Measurements from ENCODE around the gene NPAS1.
"Not testable (repeated sequence)": the region's sequence is repeated elsewhere in the genome, so short reads cannot be mapped to it uniquely, and the experiment has no call there.

The NPAS1 gene

DNA sequence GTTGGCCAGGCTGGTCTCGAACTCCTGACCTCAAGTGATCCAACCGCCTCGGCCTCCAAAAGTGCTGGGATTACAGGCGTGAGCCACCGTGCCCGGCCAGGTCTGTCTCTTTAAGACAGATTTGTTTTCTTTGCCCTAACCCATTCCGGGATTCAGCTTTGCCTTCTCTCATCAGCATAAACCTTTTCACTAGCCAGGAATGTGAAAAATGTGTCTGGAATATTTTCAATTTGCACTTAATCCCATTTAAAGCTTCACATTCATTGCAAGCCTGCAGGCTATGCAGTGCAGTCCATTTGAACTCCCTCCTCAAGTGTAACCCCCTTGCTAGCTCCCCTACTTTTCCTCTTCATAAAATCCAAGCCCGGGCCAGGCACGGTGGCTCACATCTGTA lies 29.7 kb downstream of the NPAS1 start:
- no peak for DNase-seq

- not testable (repeated sequence) for DNase-seq
These were observed 30.9 kb downstream of the NPAS1 start for GRCh38 chr19:47050562-47050961.

GRCh38 chr19:47056411-47056810 lies 36.8 kb downstream of the NPAS1 start:
- DNase-seq: no peak

GRCh38 chr19:47057328-47057727 lies 37.7 kb downstream of the NPAS1 start:
- DNase-seq: no peak

DNA sequence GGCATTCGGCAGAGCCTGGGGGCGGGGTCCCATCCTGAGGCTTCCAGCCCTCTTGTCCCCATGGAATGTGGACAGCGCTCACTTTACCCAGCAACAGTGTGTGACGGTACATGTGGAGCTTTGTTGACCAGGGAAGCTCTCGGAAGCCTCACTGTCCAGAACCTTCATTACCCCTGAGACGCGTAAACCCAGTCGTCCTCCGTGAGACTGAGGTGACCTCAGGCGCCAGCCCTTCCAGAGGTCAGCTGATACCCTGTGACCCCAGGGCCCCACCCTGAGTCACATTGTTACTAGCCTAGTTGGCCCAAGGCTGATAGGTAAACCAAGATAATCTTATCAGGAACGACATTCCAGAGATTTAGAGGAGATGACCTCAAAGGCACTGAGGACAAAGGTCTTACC lies 39.0 kb downstream of the NPAS1 start:
- DNase-seq: no peak

DNA sequence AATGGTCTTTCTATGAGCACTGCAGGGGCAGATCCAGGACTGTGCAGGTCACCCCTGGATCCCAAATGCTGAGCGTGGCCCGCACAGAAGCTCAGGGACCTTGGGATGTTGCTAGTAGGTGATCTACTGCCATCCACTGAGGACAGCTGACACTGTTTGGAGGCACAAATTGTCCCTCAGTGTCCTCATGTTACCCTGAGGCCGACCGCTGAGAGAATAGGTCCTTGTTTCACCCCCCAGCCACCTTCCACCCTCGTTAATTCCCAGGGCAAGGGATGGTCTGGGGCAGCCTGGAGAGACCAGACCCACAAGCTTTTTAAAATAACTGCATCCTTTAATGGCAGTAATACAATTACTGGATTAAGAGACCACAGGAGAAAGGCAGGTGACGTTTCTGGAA lies 44.2 kb downstream of the NPAS1 start:
- no peak for DNase-seq

DNA sequence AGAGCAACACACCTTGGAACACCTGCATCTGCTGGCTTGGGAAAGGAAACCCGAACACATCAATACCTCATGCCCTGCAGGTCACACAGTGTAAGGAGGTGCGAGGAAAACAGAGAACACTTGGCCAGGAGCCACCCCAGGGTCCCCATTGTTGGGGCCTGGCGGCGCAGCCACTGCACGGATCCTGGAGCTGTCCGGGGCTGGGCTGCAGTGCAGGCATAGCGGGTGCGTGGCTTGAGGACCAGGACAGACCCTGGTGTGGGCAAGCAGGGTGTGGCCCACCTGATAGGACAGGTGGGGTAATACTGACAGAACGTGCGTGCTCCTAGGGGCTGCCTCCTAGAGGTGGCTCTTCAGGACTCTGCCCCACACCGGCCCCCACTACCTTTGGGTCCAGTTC lies 45.6 kb downstream of the NPAS1 start:
- DNase-seq: no peak

GRCh38 chr19:47066376-47067214 lies 47.0 kb downstream of the NPAS1 start:
- no peak for DNase-seq

DNA sequence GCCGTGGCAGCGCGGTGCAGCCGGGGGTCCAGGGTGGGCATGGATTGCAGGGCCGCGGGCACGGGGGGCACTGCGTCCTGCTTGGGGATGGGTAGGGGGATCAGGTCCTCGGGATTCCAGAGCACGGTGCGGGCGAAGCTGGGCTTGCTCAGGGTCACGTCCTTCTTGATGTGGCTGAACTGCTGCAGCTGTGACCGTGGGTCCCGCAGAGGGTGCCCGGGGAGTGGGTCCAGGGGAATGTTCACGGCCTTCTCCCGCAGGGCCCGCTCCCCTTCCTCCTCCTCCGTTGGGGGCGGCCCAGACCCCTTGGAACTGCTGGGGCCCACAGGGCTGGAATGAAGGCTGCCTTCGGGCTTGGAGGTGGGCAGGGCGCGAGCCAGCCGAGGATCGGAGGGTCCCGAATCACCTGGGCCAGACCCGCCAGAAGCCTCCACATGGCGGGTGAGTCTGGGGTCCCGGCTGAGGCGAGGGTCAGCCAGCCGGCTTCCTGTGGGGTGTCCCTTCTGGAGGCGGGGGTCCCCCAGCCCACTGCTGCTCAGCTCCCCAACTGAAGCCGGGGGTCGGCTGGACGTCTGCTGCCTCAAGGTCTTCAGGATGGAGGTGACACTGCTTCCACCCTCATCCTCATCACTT lies 47.7 kb downstream of the NPAS1 start:
- no peak for DNase-seq

DNA sequence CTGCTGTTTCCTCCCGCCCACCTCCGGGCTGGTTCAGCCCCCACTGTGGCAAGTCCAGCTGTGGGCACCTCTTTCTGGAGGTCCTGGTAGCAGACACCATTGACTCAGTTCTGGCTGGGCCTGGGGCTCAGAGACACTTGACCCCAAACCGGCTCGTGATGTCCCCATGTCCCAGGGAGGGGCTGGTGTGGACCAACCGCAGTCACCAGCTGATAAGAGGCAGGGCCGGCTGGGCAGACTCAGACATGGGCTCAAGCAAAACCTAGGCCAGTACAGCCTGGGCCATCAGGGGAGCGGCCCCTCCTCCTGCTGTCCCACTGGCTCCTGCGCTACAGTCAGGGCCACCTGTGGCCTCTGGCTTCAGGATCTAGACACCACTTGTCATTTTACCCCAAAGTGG lies 48.6 kb downstream of the NPAS1 start:
- DNase-seq: no peak

GRCh38 chr19:47068876-47069406 lies 49.3 kb downstream of the NPAS1 start:
- no peak for DNase-seq

GRCh38 chr19:47069795-47070194 lies 50.2 kb downstream of the NPAS1 start:
- no peak for DNase-seq

GRCh38 chr19:47070756-47071155 lies 51.1 kb downstream of the NPAS1 start:
- no peak for DNase-seq

DNA sequence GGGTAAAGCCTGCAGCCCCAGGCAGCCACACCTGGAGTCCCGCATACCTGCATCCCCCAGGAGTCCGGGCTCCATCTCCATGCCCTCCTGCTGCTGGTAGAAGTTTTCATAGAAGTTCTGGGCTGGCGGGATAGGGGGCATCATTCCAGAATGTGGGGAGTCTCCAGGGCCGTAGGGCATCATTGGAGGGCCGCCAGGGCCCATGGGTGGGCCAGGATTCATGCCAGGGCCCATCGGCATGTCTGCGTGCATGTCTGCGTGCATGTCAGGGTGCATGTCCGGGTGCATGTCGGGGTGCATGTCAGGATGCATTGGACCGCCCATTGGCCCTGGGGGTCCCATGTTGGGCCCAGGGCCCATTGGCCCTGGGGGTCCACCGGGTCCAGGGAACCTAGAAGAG lies 52.1 kb downstream of the NPAS1 start:
- no peak for DNase-seq

GRCh38 chr19:47072323-47072722 lies 52.7 kb downstream of the NPAS1 start:
- DNase-seq: no peak

- no peak for DNase-seq
These were observed 53.9 kb downstream of the NPAS1 start for GRCh38 chr19:47073574-47073973.

DNA sequence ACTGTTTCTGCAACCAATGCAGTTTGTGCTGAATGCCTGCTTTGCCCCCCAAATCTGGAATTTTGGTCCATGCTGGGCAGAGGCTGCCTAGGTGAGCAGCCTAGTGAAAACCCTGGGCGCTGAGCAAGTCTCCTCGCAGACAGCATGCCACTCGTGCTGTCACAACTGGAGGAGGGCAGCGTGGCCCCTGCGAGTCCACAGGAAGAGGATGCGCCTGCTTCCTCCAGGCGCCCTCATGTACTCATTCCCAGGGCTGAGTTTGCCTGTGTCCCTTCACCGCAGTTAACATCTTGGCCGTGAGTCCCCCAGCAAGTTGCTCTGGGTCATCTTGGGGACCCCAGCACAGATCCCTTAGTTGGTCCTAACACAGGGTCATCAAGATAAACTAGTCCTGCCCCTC lies 55.0 kb downstream of the NPAS1 start:
- DNase-seq: no peak

DNA sequence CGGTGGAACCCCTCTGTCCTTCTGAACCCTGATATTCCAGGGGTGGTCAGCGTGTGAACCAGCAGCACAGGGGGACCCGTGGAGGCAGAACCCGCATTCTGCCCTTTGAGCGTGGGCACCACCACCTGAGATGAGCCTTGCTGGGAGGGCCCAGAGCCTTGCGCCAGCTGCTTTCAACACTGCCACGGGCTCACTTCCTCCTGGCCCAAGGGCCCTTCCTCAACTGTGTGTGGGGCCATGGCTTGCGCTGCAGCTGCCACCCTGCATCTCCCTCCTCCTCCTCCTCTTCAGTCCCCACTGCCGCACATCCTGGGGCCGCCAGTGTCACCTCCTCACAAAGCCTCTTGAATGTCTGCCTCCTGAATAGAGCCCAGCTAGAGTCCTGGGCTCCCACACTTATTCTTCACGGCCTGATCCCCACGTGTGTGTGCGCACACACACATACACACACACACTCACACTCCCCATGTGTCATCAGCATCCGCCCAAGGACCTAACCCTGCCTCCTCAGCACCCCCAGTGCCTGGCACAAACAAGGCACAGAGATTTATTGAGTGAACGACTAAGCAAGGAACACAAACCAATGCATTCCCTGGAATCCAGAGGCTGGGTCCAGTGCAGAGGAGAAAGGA lies 55.7 kb downstream of the NPAS1 start:
- DNase-seq: no peak

DNA sequence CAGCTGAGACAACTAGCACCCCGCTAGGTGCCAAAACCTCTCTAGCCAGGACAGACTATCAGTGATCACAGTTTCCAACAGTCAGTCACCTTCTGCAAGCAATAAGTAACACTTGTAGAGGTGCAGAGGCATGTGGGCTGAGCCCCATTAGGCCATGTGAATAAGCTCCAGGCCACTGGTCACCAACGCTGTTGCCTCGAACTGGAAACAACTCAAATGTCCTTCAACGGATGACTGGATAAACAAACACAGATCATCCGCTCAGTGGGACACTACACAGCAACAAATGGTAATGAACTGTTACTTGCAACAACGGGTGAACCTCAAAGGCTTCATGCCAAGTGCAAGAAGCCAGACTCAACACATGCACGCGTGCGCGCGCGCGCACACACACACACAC lies 56.3 kb downstream of the NPAS1 start:
- DNase-seq: no peak

DNA sequence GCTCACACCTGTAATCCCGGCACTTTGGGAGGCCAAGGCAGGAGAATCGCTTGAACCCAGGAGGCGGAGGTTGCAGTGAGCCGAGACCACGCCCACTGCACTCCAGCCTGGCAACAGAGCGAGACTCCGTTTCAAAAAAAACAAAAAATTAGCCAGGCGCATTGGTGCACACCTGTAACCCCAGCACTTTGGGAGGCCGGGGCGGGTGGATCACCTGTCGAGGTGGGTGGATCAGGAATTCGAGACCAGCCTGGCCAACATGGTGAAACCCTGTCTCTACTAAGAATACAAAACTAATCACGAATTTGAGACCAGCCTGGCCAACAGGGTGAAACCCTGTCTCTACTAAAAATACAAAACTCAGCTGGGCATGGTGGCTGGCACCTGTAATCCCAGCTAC lies 58.7 kb downstream of the NPAS1 start:
- DNase-seq: not testable (repeated sequence)

DNA sequence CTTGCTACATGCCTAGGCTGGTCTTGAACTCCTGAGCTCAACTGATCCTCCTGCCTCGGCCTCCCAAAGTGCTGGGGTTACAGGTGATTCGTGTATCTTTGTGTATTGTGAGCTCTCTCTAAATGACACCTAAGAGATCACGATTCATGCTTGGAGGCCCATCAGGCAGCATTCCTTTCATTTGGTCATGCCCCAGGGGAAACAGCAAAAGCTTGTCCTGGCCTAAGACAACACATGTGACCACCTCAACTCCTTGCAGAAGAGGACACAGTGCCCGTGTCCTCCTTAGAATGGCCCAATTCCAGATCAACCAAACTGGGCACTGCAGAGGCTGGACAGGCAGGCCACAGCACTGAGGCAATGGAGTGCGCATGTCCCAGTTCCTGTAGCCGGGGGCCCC lies 61.5 kb downstream of the NPAS1 start:
- DNase-seq: no peak

DNA sequence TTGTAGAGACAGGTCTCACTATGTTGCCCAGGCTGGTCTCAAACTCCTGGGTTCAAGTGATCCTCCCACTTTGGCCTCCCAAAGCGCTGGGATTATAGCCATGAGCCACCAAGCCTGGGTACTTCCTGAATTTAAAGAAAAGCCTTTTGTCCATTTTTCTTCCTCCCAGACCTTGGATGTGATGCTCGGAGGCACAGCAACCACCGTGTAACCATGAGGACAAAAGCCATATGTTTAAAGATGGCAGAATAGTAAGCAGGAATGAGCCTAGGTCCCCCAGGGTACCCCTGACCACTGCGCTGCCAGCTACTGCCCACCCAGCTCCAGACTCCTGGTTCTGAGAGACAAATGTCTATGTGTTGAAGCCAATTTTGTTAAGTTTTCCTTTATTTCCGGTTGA lies 62.9 kb downstream of the NPAS1 start:
- no peak for DNase-seq

GRCh38 chr19:47084879-47085439 lies 65.3 kb downstream of the NPAS1 start:
- no peak for DNase-seq

DNA sequence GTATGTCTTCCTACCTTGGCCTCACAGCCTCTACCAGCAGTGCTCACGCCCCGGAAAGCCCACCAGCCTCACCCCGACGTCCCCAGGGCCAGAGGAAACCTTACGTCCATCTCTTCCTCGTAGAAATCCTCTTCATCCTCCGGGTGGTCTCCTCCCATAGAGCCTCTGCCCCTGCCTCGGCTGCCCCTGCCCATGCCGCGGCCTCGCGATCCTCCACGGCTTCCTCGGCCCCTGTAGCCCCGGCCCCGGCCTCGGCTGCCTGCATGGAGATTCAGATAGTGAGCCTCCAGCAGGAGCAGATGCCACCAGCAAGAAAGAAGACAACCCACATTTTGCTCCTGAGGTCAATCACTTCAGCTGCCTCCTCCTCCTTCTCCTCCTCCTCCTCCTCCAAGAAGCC lies 66.6 kb downstream of the NPAS1 start:
- no peak for DNase-seq
